SK-MEL-5 (cell line): ENCODE results near the gene RHEB. TPM values are rescaled to one million over a fixed set of nuclear protein-coding genes. Genes with fewer than 3 reads are reported as not detected.
A peak's percentile ranks its signal among the peaks of the same experiment; 100 is the strongest.

Source experiments
- DNase-seq: peaks from one replicate; pipeline ENCODE4 v3.0.0-alpha.2; 2016; ENCODE audit warnings: low read depth, low spot score
- in situ Hi-C: cut with HindIII; loops from 2 replicates; pipeline ENCODE4 v1.10.0; 2016; ENCODE audit warnings: low sequenced_read_pairs, high pct_unique_total_duplicates, low pct_unique_long_range_greater_than_20kb
- total RNA-seq: library from RNA; depleted of rRNA; stranded (reverse); fragments of >200 nt; shearing (Covaris generic); gene quantifications from 2 replicates; pipeline ENCODE4 v1.2.3, GENCODE V29; 2014

The RHEB gene
- total RNA-seq, 1 experiment from 2014 or later, result 237 TPM

GRCh38 chr7:151461096-151461941 lies 58.4 kb downstream of the RHEB start:
- in situ Hi-C loops, result no loop called here
- no peak for DNase-seq

- DNase-seq, result no peak
- in situ Hi-C loops, result no loop called here
These were observed 59.2 kb downstream of the RHEB start for GRCh38 chr7:151460474-151460855.

DNA sequence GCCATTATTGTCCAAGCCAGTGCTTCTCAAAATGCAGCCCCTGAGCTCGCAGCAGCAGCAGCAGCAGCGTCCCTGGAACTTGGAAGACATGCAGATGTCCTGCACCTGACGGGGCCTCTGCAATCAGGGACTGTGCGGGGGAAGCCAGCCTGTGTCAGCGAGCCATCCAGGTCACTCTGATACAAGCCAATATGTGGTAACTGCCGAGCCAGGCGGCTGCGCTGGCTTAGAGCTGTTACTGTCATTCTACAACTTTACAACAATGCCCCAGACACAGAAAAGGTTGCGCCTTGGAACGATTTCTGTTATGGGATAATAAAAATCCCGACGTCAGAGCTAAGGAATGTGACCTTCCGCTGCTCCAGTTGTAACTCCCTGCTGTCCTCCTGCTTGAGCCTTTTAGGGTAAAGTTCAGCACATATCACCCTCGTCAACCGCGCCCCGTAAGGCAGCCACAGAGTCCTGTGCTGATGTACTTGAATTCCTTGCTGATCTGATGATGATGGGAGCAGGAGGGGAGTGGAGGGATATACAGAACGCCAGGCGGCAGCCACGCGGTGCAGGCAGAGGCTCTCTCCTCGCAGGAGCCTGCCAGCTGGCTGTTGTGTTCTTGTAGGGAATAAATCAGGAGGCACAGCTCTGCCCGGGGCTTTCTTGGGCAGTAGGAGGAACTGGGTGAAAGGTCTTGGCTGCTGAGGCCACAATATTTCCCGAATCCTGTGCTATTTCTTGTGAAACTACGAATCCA lies 59.8 kb downstream of the RHEB start:
- peak; percentile 74 for DNase-seq
- in situ Hi-C loops, result no loop called here

- in situ Hi-C loops, result no loop called here
These were observed 62.2 kb downstream of the RHEB start for GRCh38 chr7:151457534-151457933.

GRCh38 chr7:151456782-151457181 lies 62.9 kb downstream of the RHEB start:
- no peak for DNase-seq
- in situ Hi-C loops, result no loop called here

More at GRCh38 chr7:151457534-151457933, 62.2 kb downstream of the RHEB start:
- DNase-seq, result no peak

- DNase-seq, result no peak
- in situ Hi-C loops, result no loop called here
These were observed 63.4 kb downstream of the RHEB start for GRCh38 chr7:151456276-151456675.

GRCh38 chr7:151455690-151456089 lies 64.0 kb downstream of the RHEB start:
- no peak for DNase-seq
- in situ Hi-C loops, result no loop called here

GRCh38 chr7:151454932-151455530 lies 64.7 kb downstream of the RHEB start:
- DNase-seq, result no peak
- in situ Hi-C loops, result no loop called here

GRCh38 chr7:151454305-151454704 lies 65.4 kb downstream of the RHEB start:
- in situ Hi-C loops, result no loop called here
- no peak for DNase-seq

DNA sequence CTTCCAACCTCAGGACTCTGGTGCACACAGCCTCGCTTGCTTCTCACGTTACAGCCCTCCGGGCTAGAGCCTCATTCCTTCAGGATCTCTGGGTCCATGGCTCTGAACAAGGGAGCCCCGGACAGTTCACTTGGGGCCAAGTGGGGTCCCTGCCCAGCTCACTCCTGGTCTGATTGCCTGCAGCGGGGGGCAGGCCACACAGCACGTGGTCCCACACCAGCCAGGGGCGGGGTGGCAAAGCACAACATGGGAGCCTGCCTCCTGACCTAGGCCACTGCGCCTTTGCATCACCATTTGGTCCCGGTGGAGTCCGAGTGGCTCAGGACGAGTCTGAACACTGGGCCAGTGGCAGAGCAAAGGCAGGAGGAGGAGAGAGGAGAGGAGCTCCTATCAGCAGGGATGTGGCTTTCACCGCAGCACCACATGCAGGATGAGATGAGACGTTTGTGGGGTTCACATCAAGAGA lies 66.3 kb downstream of the RHEB start:
- no peak for DNase-seq
- in situ Hi-C loops, result no loop called here

DNA sequence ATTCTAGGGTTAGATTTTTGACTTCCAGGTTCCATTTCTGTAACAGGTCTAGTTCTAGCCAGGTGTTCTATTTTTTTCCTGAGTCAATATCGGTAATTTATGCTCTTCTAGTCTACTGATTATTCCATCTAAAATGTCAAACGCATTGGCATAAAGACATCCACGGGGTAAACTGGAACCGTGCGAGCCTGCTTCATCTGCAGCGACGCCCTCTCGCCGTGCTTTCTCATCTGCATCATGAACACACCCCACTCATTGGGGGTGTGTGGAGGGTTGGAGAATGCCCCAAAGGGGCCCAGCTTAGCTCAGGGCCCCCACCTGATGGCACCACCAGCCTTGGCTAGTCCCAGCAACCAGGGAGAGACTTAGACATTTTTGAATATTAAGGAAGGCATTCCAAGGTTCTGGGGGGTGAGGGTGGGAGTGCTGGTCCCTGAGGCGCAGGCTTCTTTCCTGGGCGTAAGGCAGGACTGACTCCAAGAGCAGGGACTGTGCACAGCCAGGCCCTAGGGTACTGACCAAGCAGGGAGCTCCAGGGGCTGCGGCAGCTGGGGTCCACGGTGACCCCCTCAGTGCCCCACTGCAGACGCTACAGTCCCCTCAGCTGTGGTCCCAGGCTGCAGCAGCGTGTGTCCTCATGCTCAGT lies 66.9 kb downstream of the RHEB start:
- in situ Hi-C loops, result no loop called here
- no peak for DNase-seq

DNA sequence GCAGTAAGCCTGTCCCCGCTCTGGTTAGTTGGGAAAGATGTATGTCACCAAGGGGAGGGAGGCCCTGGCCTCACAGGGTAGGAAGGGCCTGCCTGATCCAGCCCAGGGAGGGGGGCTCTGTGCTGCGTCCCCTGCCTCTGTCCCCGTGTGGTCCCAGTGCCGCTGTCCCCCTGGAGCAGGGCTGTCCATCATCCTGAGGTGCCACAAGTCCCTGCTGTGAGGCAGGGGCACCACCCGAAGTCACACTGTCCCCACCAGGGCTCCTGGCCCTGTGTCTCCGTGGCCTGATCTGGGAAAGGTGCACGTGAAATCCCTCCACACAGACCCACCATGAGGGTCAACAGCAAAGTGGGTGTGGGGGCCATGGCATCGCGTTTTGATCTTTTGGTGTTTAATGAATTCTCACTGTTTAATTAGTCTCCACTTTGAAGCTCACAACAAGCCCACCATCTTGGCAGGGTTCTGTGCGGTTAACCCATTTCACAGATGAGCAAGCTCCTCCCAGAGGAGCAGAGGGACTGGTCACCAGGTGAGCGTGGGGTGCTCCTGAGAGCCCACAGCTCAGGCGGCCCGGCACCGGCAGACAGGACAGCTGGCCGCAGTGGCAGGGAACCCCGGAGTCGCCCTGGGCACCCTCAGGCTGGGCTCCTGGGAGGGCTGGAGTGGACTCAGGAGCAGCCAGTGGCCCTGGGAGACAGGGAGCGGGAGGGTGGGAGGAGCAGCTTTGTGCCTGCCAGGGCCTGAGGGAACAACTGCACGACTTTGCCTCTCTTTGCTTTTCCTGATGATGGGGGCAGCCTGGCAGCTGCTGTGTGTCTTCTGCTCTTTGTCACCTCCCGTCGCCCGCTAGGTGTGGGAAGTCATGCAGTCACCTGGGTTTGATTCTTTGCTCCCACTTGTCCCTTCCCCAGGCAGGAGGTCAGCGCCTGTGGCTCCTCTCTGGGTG lies 67.8 kb downstream of the RHEB start:
- in situ Hi-C loops, result no loop called here
- DNase-seq, result no peak

DNA sequence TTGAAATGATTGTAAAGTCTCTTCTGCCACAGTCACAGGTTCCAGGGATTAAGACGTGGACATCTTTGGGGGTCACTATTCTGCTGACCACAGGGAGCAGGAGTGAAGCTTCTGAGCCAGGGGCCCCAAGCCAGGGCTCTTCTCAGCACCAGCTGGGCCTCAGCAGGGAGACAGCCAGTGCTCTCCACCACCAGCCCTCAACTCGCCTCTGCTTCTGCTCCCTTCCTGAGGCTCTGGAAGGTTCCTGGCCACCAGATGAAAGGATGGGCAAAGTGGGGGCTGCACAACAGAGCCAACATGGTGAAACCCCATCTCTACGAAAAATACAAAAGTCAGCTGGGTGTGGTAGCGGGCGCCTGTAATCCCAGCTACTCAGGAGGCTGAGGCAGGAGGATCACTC lies 68.5 kb downstream of the RHEB start:
- no peak for DNase-seq
- in situ Hi-C loops, result no loop called here

DNA sequence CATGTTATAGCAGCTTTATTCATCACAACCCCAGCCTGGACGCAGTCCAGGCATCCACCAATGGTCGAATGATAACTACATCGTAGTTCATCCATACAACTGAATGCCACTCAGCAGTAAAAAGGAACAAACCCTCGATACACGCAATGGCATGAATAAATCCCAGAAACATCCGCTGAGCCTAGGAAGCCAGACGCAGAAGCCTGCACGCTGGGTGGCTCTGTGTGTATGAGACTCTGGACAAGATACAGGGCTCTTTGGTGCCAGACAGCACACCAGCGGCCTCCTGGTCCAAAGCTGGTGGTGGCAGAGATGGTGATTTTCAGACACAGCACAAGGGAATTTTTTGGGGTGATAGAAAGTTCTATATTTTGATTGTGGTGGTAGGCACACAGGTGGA lies 69.7 kb downstream of the RHEB start:
- no peak for DNase-seq
- in situ Hi-C loops, result no loop called here

GRCh38 chr7:151448261-151449252 lies 71.1 kb downstream of the RHEB start:
- peak; percentile 68 for DNase-seq
- in situ Hi-C loops, result no loop called here

GRCh38 chr7:151447901-151448260 lies 71.8 kb downstream of the RHEB start:
- DNase-seq, result no peak
- in situ Hi-C loops, result no loop called here
